NCI-H460 (cell line): ENCODE results near the gene PARP1. TPM values are rescaled to one million over a fixed set of nuclear protein-coding genes. Genes with fewer than 3 reads are reported as not detected.

Experiments used
- DNase-seq: peaks from one replicate; pipeline ENCODE4 v3.0.0-alpha.2; 2016; ENCODE audit warnings: low read depth; ENCODE audit errors: extremely low read depth
- total RNA-seq: library from RNA; depleted of rRNA; stranded (reverse); fragments of >200 nt; shearing (Covaris generic); gene quantifications from 2 replicates; pipeline ENCODE4 v1.2.3, GENCODE V29; 2014

PARP1 gene
- total RNA-seq, 1 experiment from 2014 or later, result 103 TPM

GRCh38 chr1:226408285-226409184, 642 bp upstream of the PARP1 start:
- DNase-seq, result no peak

GRCh38 chr1:226407199-226407496, 745 bp downstream of the PARP1 start:
- DNase-seq, result no peak

GRCh38 chr1:226406401-226406881, 1.5 kb downstream of the PARP1 start:
- no peak for DNase-seq

GRCh38 chr1:226405411-226405988, 2.4 kb downstream of the PARP1 start:
- no peak for DNase-seq

- DNase-seq, result no peak
Observed at GRCh38 chr1:226404904-226405222, 3.0 kb downstream of the PARP1 start.

- no peak for DNase-seq
Observed at GRCh38 chr1:226404063-226404903, 3.6 kb downstream of the PARP1 start.

- DNase-seq, result no peak
Observed at GRCh38 chr1:226403201-226404034, 4.5 kb downstream of the PARP1 start.

GRCh38 chr1:226402739-226403165, 5.1 kb downstream of the PARP1 start:
- no peak for DNase-seq

- DNase-seq, result no peak
Observed at GRCh38 chr1:226401355-226402303, 6.3 kb downstream of the PARP1 start.

GRCh38 chr1:226400519-226401354, 7.2 kb downstream of the PARP1 start:
- no peak for DNase-seq

GRCh38 chr1:226397955-226398636, 9.8 kb downstream of the PARP1 start:
- no peak for DNase-seq

- DNase-seq, result no peak
Observed at GRCh38 chr1:226397011-226397926, 10.6 kb downstream of the PARP1 start.

- DNase-seq, result no peak
Observed at GRCh38 chr1:226395753-226396152, 12.1 kb downstream of the PARP1 start.

- DNase-seq, result no peak
Observed at GRCh38 chr1:226394462-226394861, 13.4 kb downstream of the PARP1 start.

- DNase-seq, result no peak
Observed at GRCh38 chr1:226390681-226391080, 17.2 kb downstream of the PARP1 start.

GRCh38 chr1:226388131-226388530, 19.8 kb downstream of the PARP1 start:
- no peak for DNase-seq

- DNase-seq, result no peak
Observed at GRCh38 chr1:226384717-226385116, 23.2 kb downstream of the PARP1 start.
